NCI-H2171 treated with DMSO at 0.1 percent for 48 hours (cell line): ENCODE results near the gene PHF11.
A peak's percentile ranks its signal among the peaks of the same experiment; 100 is the strongest.
"Not testable (repeated sequence)": the region's sequence is repeated elsewhere in the genome, so short reads cannot be mapped to it uniquely, and the experiment has no call there.

Experiments
- DNase-seq: peaks from one replicate; lab custom pipeline; 2025; lab: John Stamatoyannopoulos, UW

The PHF11 gene

GRCh38 chr13:49546561-49546960 lies 50.8 kb downstream of the PHF11 start:
- DNase-seq, result no peak

- no peak for DNase-seq
Measured at GRCh38 chr13:49549289-49549688, 53.5 kb downstream of the PHF11 start.

DNA sequence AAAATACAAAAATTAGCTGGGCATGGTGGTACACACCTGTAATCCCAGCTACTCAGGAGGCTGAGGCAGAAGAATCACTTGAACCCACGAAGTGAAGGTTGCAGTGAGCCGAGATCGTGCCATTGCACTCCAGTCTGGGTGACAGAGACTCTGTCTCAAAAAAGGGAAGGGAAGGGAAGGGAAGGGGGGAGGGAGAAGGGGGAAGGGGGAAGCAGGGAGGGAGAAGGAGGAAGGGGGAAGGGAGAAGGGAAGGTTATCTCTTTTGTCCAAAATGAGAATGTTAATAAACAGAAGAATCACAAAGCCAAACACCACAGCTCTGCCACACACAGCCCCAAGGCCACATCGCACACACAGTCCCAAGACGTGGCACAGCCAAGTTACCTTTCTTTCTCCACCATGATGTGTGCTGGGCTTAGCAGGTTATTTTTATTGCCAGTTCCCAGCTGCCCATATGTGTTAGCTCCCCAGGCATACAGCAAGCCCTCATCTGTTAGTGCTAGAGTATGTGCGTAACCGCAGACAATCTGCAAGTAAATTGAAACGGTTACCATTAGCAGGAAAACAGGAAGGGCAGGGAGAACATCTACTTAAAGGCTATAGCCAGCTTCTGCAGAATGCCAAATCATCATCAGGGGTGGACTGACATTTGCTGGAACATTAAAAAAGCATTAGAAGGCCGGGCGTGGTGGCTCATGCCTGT lies 55.3 kb downstream of the PHF11 start:
- DNase-seq, result no peak

GRCh38 chr13:49553888-49554287 lies 58.1 kb downstream of the PHF11 start:
- DNase-seq, result no peak

GRCh38 chr13:49554387-49554786 lies 58.6 kb downstream of the PHF11 start:
- DNase-seq, result no peak

GRCh38 chr13:49559006-49559405 lies 63.3 kb downstream of the PHF11 start:
- DNase-seq, result no peak

DNA sequence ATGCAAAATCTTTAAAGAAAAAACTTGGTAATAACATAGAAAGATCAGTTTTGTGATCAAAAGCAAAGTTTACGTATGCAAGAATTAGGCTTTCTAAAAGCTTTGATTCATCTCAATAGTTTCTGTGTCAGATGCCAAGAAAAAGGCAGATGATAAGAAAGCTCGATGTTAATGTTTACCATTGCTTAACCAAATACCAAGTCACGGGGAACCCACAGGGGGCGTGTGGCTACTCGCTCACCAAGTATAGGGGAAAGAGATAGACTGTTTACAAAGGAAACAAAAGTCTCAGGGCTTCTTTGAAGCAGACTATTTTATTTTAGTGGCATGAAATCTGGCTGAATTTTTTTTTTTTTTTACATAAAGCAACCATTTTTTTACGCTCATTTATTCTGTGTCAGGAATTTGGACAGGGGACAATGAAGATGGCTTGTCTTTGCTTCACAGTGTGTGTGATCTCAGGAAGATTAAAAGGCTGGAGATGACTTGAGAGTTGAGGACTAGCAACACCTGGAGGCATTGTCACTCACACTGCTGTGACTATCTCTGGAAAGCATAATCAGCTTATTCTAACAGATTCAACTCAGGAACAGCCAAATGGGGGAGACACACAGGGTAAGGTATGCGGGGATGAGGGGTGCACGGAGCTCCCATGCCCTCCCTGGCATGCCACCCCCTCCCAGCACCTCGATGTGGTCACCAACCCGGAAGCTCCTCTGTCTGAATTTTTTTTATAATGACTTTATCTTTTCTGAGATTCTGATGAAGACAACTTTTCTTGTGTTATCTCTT lies 64.7 kb downstream of the PHF11 start:
- DNase-seq, result no peak

DNA sequence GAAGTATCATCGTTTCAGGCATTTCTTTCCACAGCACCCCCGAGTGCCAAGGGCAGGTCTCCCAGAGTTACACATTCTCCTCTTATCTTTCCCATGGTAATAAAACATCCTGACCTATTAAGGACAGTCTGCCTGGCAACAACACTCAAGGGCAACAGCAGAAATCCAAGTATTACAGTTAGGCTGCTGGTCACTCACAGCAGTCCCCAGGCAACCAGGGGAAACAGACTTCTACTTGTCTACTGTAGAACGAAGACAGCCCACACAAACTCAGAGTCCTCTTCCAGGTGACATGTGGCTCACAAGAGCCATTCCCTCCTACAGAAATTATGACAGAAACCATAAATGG lies 65.3 kb downstream of the PHF11 start:
- no peak for DNase-seq

DNA sequence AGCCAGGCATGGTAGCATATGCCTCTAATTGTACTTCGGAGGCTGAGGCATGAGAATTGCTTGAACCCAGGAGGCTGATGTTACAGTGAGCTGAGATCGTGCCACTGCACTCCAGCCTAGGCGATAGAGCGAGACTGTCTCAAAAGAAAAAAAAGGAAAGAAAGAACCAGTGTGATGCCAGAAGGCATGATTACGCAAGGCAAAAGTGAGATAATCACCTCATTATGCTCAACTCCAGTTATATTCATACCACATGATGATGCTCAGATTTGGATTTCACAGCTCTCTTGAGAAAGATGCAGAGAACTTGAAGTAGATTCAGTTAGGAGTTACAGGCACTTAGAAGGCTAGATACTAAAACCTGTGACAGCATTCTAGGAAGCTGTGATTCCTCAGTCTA lies 67.8 kb downstream of the PHF11 start:
- peak; percentile 11 for DNase-seq

GRCh38 chr13:49565461-49565860 lies 69.7 kb downstream of the PHF11 start:
- not testable (repeated sequence) for DNase-seq

GRCh38 chr13:49566461-49566860 lies 70.7 kb downstream of the PHF11 start:
- DNase-seq, result no peak

DNA sequence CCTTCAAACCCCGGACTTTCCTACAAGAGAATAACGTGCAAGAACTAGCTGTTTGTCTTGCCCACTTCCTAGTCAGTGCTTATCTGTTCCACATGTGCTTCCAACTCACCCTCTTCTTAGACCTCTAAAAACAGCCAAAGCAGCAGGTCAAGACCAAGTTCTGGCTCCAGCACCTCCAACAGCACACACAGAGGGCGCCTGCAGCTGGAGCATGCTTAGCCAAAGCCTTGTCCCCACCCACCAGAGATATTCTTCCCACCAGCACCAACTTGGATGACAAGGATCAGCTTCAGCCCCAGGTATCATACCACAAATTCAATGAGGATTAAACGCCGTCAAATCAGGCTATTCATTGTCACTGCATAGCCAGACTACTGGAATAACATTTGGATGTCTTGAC lies 71.7 kb downstream of the PHF11 start:
- no peak for DNase-seq

DNA sequence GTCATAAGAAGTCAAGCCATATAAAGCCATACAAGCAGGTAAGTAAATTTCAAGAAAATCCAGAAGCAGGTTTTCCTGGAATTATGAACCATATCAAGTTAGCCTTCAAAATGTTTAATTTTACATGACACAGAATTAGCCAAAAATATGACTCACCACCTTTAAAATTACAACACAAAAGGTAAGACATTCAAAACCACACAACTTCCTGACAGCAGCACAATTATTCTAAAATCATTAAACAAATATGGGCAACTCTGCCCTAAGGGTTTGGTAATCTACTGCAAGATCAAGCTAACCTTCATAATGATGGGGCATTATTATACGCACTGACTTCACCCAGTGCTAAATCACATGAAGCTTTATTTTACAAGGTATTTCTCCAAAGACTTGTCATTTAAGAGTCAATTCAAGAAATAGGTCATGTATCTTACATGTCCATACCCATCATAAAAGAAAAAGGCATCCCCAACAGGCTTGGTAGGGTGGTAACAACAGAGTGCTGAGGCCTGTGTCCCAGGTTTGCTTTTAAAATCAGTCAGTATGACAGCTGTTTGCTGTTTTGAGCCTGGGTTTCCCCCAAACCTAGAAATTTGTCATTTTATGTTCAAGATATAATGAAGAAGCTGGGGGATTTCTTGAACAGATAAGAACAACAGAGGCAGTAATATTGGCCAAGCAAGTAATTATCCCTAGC lies 74.4 kb downstream of the PHF11 start:
- no peak for DNase-seq

DNA sequence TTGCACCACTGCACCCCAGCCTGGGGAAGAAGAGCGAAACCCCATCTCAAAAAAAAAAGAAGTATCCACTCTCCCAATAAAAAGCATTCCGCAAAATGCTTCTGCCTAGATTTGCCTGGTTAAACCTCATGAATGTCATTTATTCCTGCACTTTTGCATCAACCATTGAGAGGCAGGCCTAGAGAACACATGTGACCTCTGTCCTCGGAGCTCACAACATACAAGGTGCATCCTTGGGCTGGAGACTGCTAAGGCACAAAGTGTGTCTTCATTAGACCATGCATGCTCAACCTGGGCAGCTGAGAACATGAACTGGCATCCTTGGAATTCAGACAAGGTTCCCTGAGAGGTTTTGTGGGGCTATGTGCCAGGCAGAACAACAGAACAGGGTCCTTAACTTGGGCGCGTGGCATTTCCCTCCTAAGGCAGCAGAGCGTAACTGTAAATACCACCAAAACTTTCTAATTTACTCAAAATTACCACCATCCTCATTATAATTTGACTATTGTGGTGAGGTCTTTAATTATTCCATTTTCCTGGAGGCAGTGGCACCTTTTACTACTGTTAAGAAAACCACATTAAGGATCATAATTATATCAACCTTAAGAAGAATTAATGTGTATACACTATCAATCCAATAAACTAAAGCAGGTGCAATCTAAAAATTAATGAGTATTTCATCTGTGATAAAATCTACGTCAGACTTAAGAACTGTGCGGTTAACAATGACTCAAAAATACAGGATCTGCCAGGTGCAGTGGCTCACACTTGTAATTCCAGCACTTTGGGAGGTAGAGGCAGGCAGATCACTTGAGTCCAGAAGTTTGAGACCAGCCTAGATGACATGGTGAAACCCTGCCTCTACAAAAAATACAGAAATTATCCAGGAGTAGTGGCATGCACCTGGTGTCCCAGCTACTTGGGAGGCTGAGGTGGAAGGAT lies 75.8 kb downstream of the PHF11 start:
- no peak for DNase-seq
